A549 (cell line): ENCODE results near the gene EPHB1. TPM values are rescaled to one million over a fixed set of nuclear protein-coding genes. Genes with fewer than 3 reads are reported as not detected.

Experiments used
- ATAC-seq, 2 experiments: fragments of 200-7000 bp in 1 of 2; fragments of >200 bp in 1 of 2; cut with Nextera tagmentation in 1 of 2; cut with Tn5 transposase in 1 of 2; 3 replicates each; pipeline versions ENCODE4 v1.8.0 to v1.9.1; 2018 to 2020; ENCODE audit warnings: mild to moderate bottlenecking in 1 of 2, moderate library complexity in 1 of 2
- CTCF ChIA-PET: fragments of 300-600 bp; sonication (Branson Sonifier 250); formaldehyde crosslinking; extraction: SDS; loops from one replicate; lab custom pipeline; 2021; ENCODE audit warnings: antibody characterized with exemption, inconsistent platforms; lab: Yijun Ruan, JAX
- POLR2A ChIA-PET: fragments of 350-600 bp; formaldehyde crosslinking; extraction: SDS; loops from one replicate; lab custom pipeline; 2021; ENCODE audit warnings: antibody characterized with exemption, inconsistent platforms; lab: Yijun Ruan, JAX
- DNase-seq, 2 experiments: peaks; one replicate each; pipeline versions ENCODE4 v3.0.0 to v3.0.0-alpha.2; 2011 to 2016; ENCODE audit warnings: low read depth in 1 of 2, low spot score in 1 of 2
- FAIRE-seq: peaks from 2 replicates; lab custom pipeline; 2011; peaks lifted over from hg19 to GRCh38; lab: Jason Lieb, UNC
- H3K27ac ChIP-seq, 2 experiments: fragments of >200 bp; sonication (Bioruptor Twin); formaldehyde crosslinking; 3 replicates each; pipeline ENCODE4 v1.5.1; 2016 to 2017
- H3K4me1 ChIP-seq: fragments of >200 bp; sonication (Bioruptor Twin); formaldehyde crosslinking; 3 replicates; pipeline ENCODE4 v1.6.1; 2016
- H3K4me2 ChIP-seq: fragments of >200 bp; sonication (Bioruptor Twin); formaldehyde crosslinking; 3 replicates; pipeline ENCODE4 v1.6.1; 2016
- H3K4me3 ChIP-seq: fragments of >200 bp; sonication (Bioruptor Twin); formaldehyde crosslinking; 3 replicates; pipeline ENCODE4 v1.5.1; 2016
- H3K9me3 ChIP-seq: fragments of >200 bp; sonication (Bioruptor Twin); formaldehyde crosslinking; 3 replicates; pipeline ENCODE4 v1.6.1; 2016
- CEBPB ChIP-seq, 2 experiments: fragments of >200 bp in 1 of 2; sonication (Bioruptor Twin) in 1 of 2; formaldehyde crosslinking in 1 of 2; IDR thresholded peaks; 2 replicates each; pipeline ENCODE4 v1.6.1; 2012 to 2016
- CHD2 ChIP-seq: fragments of 150-350 bp; IDR thresholded peaks from 2 replicates; pipeline ENCODE4 v1.6.1; 2014; ENCODE audit warnings: low read length; ENCODE audit not compliant: partially characterized antibody
- EP300 ChIP-seq, 2 experiments: fragments of >200 bp; sonication (Bioruptor Twin); formaldehyde crosslinking; IDR thresholded peaks; 2 replicates in 1 of 2; 3 replicates in 1 of 2; pipeline ENCODE4 v1.6.1; 2016 to 2017
- GATA3 ChIP-seq: IDR thresholded peaks from 2 replicates; pipeline ENCODE4 v1.6.1; 2012; ENCODE audit warnings: borderline replicate concordance
- HOXA7 ChIP-seq: fragments of 250-450 bp; sonication (Bioruptor Pico); IDR thresholded peaks from 2 replicates; pipeline ENCODE4 v1.5.0; 2020; ENCODE audit warnings: mild to moderate bottlenecking, moderate library complexity
- JUN ChIP-seq, 2 experiments: fragments of >200 bp; sonication (Bioruptor Twin); formaldehyde crosslinking; IDR thresholded peaks; 2 replicates in 1 of 2; 3 replicates in 1 of 2; pipeline ENCODE4 v1.6.1; 2016 to 2017
- KDM5A ChIP-seq: fragments of 200-600 bp; sonication (generic); IDR thresholded peaks from 2 replicates; pipeline ENCODE4 v1.6.1; 2016; ENCODE audit warnings: antibody characterized with exemption, mild to moderate bottlenecking
- MAZ ChIP-seq: fragments of 150-350 bp; IDR thresholded peaks from 2 replicates; pipeline ENCODE4 v1.6.1; 2014; ENCODE audit warnings: antibody characterized with exemption, low read depth, low read length, borderline replicate concordance
- NPAS2 ChIP-seq: fragments of 250-450 bp; sonication (Bioruptor Pico); IDR thresholded peaks from 2 replicates; pipeline ENCODE4 v1.8.0; 2022; ENCODE audit warnings: mild to moderate bottlenecking, moderate library complexity, borderline replicate concordance
- NR3C1 ChIP-seq: fragments of >200 bp; sonication (Bioruptor Twin); formaldehyde crosslinking; IDR thresholded peaks from 3 replicates; pipeline ENCODE4 v1.6.1; 2017
- POLR2A ChIP-seq: IDR thresholded peaks from 2 replicates; pipeline ENCODE4 v1.6.1; 2012; ENCODE audit warnings: mild to moderate bottlenecking, low read length
- RARB ChIP-seq: fragments of 250-450 bp; sonication (Bioruptor Pico); IDR thresholded peaks from 2 replicates; pipeline ENCODE4 v1.8.0; 2021; ENCODE audit warnings: mild to moderate bottlenecking, moderate library complexity
- RNF2 ChIP-seq: fragments of 200-600 bp; sonication (generic); IDR thresholded peaks from 2 replicates; pipeline ENCODE4 v1.6.1; 2016; ENCODE audit warnings: low read depth, mild to moderate bottlenecking, antibody characterized with exemption, moderate library complexity, borderline replicate concordance
- SREBF2 ChIP-seq: fragments of 450-650 bp; IDR thresholded peaks from 2 replicates; pipeline ENCODE4 v1.6.1; 2014; ENCODE audit warnings: mild to moderate bottlenecking, moderate library complexity
- ZC3H11A ChIP-seq: fragments of 450-650 bp; IDR thresholded peaks from 2 replicates; pipeline ENCODE4 v1.6.1; 2014; ENCODE audit warnings: antibody characterized with exemption, mild to moderate bottlenecking
- ZNF302 ChIP-seq: fragments of 250-450 bp; sonication (Bioruptor Pico); IDR thresholded peaks from 2 replicates; pipeline ENCODE4 v1.9.0; 2021; ENCODE audit warnings: inconsistent platforms, mild to moderate bottlenecking, moderate library complexity
- ZSCAN20 ChIP-seq: fragments of 250-450 bp; sonication (Bioruptor Pico); IDR thresholded peaks from 2 replicates; pipeline ENCODE4 v1.8.0; 2022; ENCODE audit warnings: mild to moderate bottlenecking, moderate library complexity
- WGBS: methylation state at CpG from one replicate; pipeline ENCODE4 v1.1.6; 2017; ENCODE audit errors: missing lambda C conversion rate; 5-methylcytosine and 5-hydroxymethylcytosine counted together
- polyA plus RNA-seq, 4 experiments: library from polyadenylated mRNA; depleted of rRNA in 3 of 4; stranded (reverse); fragments of >200 nt; fragmentation: RNase III in 1 of 4; extraction: RNeasy Plus Mini Kit Qiagen cat#74134 plus additional on column Dnase treatment in 1 of 4; gene quantifications; 2 replicates in 3 of 4; 3 replicates in 1 of 4; pipeline ENCODE4 v1.2.3, GENCODE V29; 2011 to 2017
- TF ChIP-seq, protein P1 (sequence below): fragments of 250-450 bp; sonication (Bioruptor Pico); IDR thresholded peaks from 2 replicates; pipeline ENCODE4 v1.5.0; 2020; ENCODE audit warnings: low read depth, mild to moderate bottlenecking, moderate library complexity
- TF ChIP-seq, protein P2 (sequence below): fragments of 250-450 bp; sonication (Bioruptor Pico); IDR thresholded peaks from 2 replicates; pipeline ENCODE4 v1.5.0; 2021; ENCODE audit warnings: mild to moderate bottlenecking, moderate library complexity, borderline replicate concordance
- TF ChIP-seq, protein P3 (sequence below): IDR thresholded peaks from 2 replicates; pipeline ENCODE4 v1.6.1; 2012
- TF ChIP-seq, protein P4 (sequence below): fragments of >200 bp; sonication (Bioruptor Twin); formaldehyde crosslinking; IDR thresholded peaks from 3 replicates; pipeline ENCODE4 v1.5.1; 2016

Gene EPHB1
- polyA plus RNA-seq, 2 of the 4 experiments (the other 2 are of a cell fraction), result 0.18 to 0.21 TPM

DNA sequence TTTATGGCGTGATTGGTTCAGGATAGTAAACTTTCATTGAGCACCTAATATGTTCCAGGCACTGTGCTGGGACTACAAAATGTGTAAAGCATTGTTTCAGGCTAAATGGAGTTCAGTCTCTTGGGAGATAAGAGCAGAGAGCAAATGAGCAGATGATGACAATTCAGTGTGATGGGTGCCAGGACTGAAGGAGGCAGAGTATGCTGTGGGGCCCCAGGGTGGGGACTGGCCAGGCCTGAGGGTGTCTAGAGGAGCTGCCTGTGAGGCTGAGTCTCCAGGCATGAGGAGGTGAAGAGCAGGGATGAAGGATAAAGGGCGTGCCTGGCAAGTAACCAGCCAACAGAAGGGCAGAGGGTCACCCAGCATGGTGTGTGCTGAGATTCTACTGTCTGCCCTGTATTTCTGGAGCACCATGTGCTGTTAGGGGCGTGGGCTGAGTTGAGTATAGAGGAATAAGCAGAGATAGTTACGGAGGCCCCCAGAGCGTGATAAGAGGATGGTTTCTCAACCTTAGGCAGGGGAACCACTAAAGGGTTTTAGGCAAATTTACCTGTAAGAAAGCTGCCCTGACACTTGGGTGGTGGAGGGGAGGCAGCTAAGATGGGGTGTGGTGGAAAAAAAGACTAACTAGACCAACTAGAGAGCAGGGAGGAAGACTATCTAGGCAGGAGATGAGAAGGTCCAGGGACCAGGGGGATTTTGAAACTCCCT is 38.5 kb downstream of the EPHB1 start (continued):
- no peak for TF ChIP-seq RARB (CRISPR knock-in tag)

DNA sequence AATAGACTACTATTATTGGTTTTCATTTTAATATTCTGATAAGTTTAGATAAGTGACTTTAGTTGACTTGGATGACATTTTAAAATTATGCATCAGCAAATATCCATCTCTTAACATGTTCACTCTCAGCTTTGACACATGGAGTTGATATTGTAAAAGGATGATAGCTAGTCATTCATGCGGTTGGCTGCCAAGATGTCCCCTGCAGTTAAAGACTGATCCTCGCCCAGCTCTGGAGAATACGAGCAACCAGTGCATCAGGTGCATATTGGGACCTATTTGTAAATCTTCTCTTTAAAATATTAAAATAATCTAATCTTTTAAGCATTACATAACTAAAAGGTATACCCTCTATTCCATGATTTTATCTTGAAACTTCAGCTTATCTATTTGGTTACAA is 41.9 kb downstream of the EPHB1 start:
- DNase-seq (no peak), FAIRE-seq (no peak), ATAC-seq (no peak)
- CTCF ChIA-PET, result interaction anchor here (1.3 kb wide), 1 partner anchor 13 kb away, joined by 3 read pairs; no protein-coding TSS in a partner anchor
- no peaks in the 10 kb centered on the region for H3K4me1 ChIP-seq
- no peak overlapping the region for H3K4me3 ChIP-seq
- H3K27ac ChIP-seq, result no peak overlapping the region
- WGBS, result 3% methylated on average over 3 of the region's 3 CpGs
- no peak for TF ChIP-seq CEBPB (IDR thresholded peaks at IDR 0.05)
- no peak for TF ChIP-seq POLR2A
- TF ChIP-seq NPAS2, result no peak
- TF ChIP-seq EP300 (IDR thresholded peaks at IDR 0.05), result no peak
- no peak for TF ChIP-seq ZSCAN20 (CRISPR knock-in tag)
- TF ChIP-seq MAZ, result no peak
- TF ChIP-seq RNF2, result no peak
- TF ChIP-seq NR3C1, result no peak
- no peak for TF ChIP-seq ZC3H11A
- no peak for TF ChIP-seq ZNF302 (CRISPR knock-in tag)
- no peak for TF ChIP-seq HOXA7
- no peak for TF ChIP-seq GATA3
- TF ChIP-seq, protein P1, sequence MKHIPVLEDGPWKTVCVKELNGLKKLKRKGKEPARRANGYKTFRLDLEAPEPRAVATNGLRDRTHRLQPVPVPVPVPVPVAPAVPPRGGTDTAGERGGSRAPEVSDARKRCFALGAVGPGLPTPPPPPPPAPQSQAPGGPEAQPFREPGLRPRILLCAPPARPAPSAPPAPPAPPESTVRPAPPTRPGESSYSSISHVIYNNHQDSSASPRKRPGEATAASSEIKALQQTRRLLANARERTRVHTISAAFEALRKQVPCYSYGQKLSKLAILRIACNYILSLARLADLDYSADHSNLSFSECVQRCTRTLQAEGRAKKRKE (CRISPR knock-in tag), result no peak
- TF ChIP-seq CHD2, result no peak
- TF ChIP-seq, protein P2, sequence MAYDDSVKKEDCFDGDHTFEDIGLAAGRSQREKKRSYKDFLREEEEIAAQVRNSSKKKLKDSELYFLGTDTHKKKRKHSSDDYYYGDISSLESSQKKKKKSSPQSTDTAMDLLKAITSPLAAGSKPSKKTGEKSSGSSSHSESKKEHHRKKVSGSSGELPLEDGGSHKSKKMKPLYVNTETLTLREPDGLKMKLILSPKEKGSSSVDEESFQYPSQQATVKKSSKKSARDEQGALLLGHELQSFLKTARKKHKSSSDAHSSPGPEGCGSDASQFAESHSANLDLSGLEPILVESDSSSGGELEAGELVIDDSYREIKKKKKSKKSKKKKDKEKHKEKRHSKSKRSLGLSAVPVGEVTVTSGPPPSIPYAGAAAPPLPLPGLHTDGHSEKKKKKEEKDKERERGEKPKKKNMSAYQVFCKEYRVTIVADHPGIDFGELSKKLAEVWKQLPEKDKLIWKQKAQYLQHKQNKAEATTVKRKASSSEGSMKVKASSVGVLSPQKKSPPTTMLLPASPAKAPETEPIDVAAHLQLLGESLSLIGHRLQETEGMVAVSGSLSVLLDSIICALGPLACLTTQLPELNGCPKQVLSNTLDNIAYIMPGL (CRISPR knock-in tag), result no peak
- TF ChIP-seq, protein P3, sequence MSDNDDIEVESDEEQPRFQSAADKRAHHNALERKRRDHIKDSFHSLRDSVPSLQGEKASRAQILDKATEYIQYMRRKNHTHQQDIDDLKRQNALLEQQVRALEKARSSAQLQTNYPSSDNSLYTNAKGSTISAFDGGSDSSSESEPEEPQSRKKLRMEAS, result no peak
- TF ChIP-seq SREBF2, result no peak
- no peaks in the 10 kb centered on the region for H3K9me3 ChIP-seq
- POLR2A ChIA-PET, result no interaction called here
- H3K4me2 ChIP-seq, result no peak overlapping the region

DNA sequence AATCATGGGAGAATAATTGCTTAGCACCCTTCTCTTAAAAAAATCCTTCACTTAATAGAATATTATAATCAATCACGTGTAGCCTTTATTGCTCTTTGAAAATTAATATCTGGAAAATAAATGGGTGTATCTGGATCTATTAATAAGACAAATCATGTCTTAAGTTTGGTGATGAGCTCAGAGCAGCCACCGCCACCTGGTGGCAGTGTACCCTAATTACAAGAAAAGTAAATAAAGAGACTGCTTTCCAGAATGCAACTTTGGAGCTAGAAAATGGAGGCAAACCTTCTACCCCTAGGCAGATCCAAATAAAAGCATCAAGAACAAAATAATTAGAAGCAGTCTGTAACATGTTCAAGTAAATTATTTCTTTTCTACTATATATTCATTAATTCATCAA is 43.5 kb downstream of the EPHB1 start:
- ATAC-seq, result no peak
- ChIA-PET POLR2A (no interaction called here), CTCF (no interaction called here)
- WGBS, result 37% methylated on average over 2 of the region's 2 CpGs
- no peak for DNase-seq
- TF ChIP-seq JUN (IDR thresholded peaks at IDR 0.05) (no peak), KDM5A (no peak)
- TF ChIP-seq, protein P4, sequence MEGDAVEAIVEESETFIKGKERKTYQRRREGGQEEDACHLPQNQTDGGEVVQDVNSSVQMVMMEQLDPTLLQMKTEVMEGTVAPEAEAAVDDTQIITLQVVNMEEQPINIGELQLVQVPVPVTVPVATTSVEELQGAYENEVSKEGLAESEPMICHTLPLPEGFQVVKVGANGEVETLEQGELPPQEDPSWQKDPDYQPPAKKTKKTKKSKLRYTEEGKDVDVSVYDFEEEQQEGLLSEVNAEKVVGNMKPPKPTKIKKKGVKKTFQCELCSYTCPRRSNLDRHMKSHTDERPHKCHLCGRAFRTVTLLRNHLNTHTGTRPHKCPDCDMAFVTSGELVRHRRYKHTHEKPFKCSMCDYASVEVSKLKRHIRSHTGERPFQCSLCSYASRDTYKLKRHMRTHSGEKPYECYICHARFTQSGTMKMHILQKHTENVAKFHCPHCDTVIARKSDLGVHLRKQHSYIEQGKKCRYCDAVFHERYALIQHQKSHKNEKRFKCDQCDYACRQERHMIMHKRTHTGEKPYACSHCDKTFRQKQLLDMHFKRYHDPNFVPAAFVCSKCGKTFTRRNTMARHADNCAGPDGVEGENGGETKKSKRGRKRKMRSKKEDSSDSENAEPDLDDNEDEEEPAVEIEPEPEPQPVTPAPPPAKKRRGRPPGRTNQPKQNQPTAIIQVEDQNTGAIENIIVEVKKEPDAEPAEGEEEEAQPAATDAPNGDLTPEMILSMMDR, result 0 out of 3 replicates have a peak, but pooled peaks have one; percentile 8
- Histone ChIP-seq H3K9me3 (no peaks in the 10 kb centered on the region), H3K27ac (no peak overlapping the region), H3K4me3 (no peak overlapping the region), H3K4me1 (no peaks in the 10 kb centered on the region), H3K4me2 (no peak overlapping the region)
- FAIRE-seq, result no peak
